ENCODE measurements around the gene SLC26A9. TPM values are rescaled to one million over a fixed set of nuclear protein-coding genes. Genes with fewer than 3 reads are reported as not detected.

SLC26A9 gene
- polyA plus RNA-seq, 1 of the 3 experiments (the other 2 are of a cell fraction): not detected

GRCh38 chr1:205926636-205927035 is 16.6 kb downstream of the SLC26A9 start:
- no peak for DNase-seq
- Histone ChIP-seq H3K27ac (ENCODE audit: low read depth in 2 of 2, low read length in 1 of 2) (no peak overlapping the region), H3K4me2 (no peak overlapping the region), H3K9me2 (no peaks in the 10 kb centered on the region), H2AFZ (ENCODE audit: low read depth) (no peak overlapping the region), H3K9ac (no peak overlapping the region), H3K79me2 (ENCODE audit: insufficient read depth) (no peaks in the 10 kb centered on the region), H3K9me3 (no peaks in the 10 kb centered on the region), H3K36me3 (replicated peaks in 1 of 2; ENCODE audit: control insufficient read depth in 1 of 2, insufficient read depth in 2 of 2, low read length in 1 of 2) (no peaks in the 10 kb centered on the region), H3K4me3 (ENCODE audit: low read depth in 2 of 2, low read length in 1 of 2) (no peak overlapping the region), H4K20me1 (ENCODE audit: insufficient read depth) (no peaks in the 10 kb centered on the region), H3F3A (replicated peaks; ENCODE audit: insufficient read depth) (no peaks in the 10 kb centered on the region), H3K4me1 (ENCODE audit: control insufficient read depth in 1 of 2, insufficient read depth in 2 of 2, low read depth in 1 of 2, low read length in 1 of 2) (no peaks in the 10 kb centered on the region), H3K27me3 (ENCODE audit: insufficient read depth) (0 out of 2 replicates have a peak, but pooled peaks cover 7% of the 10 kb centered on the region)
- WGBS (ENCODE audit: low lambda C conversion rate): 64% methylated on average over 8 of the region's 8 CpGs
- ChIA-PET POLR2A (no interaction called here), CTCF (interaction anchor here (0.9 to 10.3 kb wide), 3 partner anchors 11 to 135 kb away, joined by 3 to 271 read pairs (median 8); no protein-coding TSS in a partner anchor)
- TF ChIP-seq, protein P1, sequence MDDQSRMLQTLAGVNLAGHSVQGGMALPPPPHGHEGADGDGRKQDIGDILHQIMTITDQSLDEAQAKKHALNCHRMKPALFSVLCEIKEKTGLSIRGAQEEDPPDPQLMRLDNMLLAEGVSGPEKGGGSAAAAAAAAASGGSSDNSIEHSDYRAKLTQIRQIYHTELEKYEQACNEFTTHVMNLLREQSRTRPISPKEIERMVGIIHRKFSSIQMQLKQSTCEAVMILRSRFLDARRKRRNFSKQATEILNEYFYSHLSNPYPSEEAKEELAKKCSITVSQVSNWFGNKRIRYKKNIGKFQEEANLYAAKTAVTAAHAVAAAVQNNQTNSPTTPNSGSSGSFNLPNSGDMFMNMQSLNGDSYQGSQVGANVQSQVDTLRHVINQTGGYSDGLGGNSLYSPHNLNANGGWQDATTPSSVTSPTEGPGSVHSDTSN (IDR thresholded peaks at IDR 0.05): no peak
- no peak for TF ChIP-seq TEAD4 (IDR thresholded peaks at IDR 0.05; ENCODE audit: borderline replicate concordance, insufficient read depth)
- TF ChIP-seq RAD21 (IDR thresholded peaks at IDR 0.05; ENCODE audit: low read length): no peak
- TF ChIP-seq NFIC (IDR thresholded peaks at IDR 0.05; ENCODE audit: borderline replicate concordance): no peak
- TF ChIP-seq FOXJ3 (CRISPR knock-in tag; IDR thresholded peaks at IDR 0.05): no peak
- TF ChIP-seq FOSL2 (IDR thresholded peaks at IDR 0.05; ENCODE audit: borderline replicate concordance, low read depth): no peak

GRCh38 chr1:205926213-205926612 is 17.0 kb downstream of the SLC26A9 start:
- Histone ChIP-seq H4K20me1 (ENCODE audit: insufficient read depth) (no peaks in the 10 kb centered on the region), H3K9me3 (no peaks in the 10 kb centered on the region), H3K36me3 (replicated peaks in 1 of 2; ENCODE audit: control insufficient read depth in 1 of 2, insufficient read depth in 2 of 2, low read length in 1 of 2) (no peaks in the 10 kb centered on the region), H3K4me3 (ENCODE audit: low read depth in 2 of 2, low read length in 1 of 2) (no peak overlapping the region), H3K4me2 (no peak overlapping the region), H3K9me2 (no peaks in the 10 kb centered on the region), H3K9ac (no peak overlapping the region), H2AFZ (ENCODE audit: low read depth) (no peak overlapping the region), H3K27ac (ENCODE audit: low read depth in 2 of 2, low read length in 1 of 2) (no peak overlapping the region), H3K79me2 (ENCODE audit: insufficient read depth) (no peaks in the 10 kb centered on the region), H3K27me3 (ENCODE audit: insufficient read depth) (0 out of 2 replicates have a peak, but pooled peaks cover 7% of the 10 kb centered on the region), H3K4me1 (ENCODE audit: control insufficient read depth in 1 of 2, insufficient read depth in 2 of 2, low read depth in 1 of 2, low read length in 1 of 2) (no peaks in the 10 kb centered on the region), H3F3A (replicated peaks; ENCODE audit: insufficient read depth) (no peaks in the 10 kb centered on the region)
- ChIA-PET POLR2A (no interaction called here), CTCF (interaction anchor here (10.3 kb wide), 1 partner anchor 52 kb away, joined by 271 read pairs; no protein-coding TSS in a partner anchor)
- TF ChIP-seq, protein P2, sequence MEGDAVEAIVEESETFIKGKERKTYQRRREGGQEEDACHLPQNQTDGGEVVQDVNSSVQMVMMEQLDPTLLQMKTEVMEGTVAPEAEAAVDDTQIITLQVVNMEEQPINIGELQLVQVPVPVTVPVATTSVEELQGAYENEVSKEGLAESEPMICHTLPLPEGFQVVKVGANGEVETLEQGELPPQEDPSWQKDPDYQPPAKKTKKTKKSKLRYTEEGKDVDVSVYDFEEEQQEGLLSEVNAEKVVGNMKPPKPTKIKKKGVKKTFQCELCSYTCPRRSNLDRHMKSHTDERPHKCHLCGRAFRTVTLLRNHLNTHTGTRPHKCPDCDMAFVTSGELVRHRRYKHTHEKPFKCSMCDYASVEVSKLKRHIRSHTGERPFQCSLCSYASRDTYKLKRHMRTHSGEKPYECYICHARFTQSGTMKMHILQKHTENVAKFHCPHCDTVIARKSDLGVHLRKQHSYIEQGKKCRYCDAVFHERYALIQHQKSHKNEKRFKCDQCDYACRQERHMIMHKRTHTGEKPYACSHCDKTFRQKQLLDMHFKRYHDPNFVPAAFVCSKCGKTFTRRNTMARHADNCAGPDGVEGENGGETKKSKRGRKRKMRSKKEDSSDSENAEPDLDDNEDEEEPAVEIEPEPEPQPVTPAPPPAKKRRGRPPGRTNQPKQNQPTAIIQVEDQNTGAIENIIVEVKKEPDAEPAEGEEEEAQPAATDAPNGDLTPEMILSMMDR (IDR thresholded peaks at IDR 0.05): no peak
- TF ChIP-seq RFX5 (IDR thresholded peaks at IDR 0.05; ENCODE audit: low read length) (no peak), FOXJ3 (CRISPR knock-in tag; IDR thresholded peaks at IDR 0.05) (no peak)
- WGBS (ENCODE audit: low lambda C conversion rate): 59% methylated on average over 3 of the region's 5 CpGs
- no peak for DNase-seq

GRCh38 chr1:205925736-205926135 is 17.5 kb downstream of the SLC26A9 start:
- Histone ChIP-seq H3K9ac (no peak overlapping the region), H2AFZ (ENCODE audit: low read depth) (no peak overlapping the region), H3K4me1 (ENCODE audit: control insufficient read depth in 1 of 2, insufficient read depth in 2 of 2, low read depth in 1 of 2, low read length in 1 of 2) (no peaks in the 10 kb centered on the region), H3K79me2 (ENCODE audit: insufficient read depth) (no peaks in the 10 kb centered on the region), H3K27me3 (ENCODE audit: insufficient read depth) (0 out of 2 replicates have a peak, but pooled peaks cover 7% of the 10 kb centered on the region), H3F3A (replicated peaks; ENCODE audit: insufficient read depth) (no peaks in the 10 kb centered on the region), H3K4me3 (ENCODE audit: low read depth in 2 of 2, low read length in 1 of 2) (no peak overlapping the region), H3K27ac (ENCODE audit: low read depth in 2 of 2, low read length in 1 of 2) (no peak overlapping the region), H3K4me2 (no peak overlapping the region), H4K20me1 (ENCODE audit: insufficient read depth) (no peaks in the 10 kb centered on the region), H3K36me3 (replicated peaks in 1 of 2; ENCODE audit: control insufficient read depth in 1 of 2, insufficient read depth in 2 of 2, low read length in 1 of 2) (no peaks in the 10 kb centered on the region), H3K9me2 (no peaks in the 10 kb centered on the region), H3K9me3 (no peaks in the 10 kb centered on the region)
- TF ChIP-seq YY1 (IDR thresholded peaks at IDR 0.05; ENCODE audit: low read depth): no peak
- TF ChIP-seq TEAD4 (IDR thresholded peaks at IDR 0.05; ENCODE audit: borderline replicate concordance, insufficient read depth): no peak
- no peak for TF ChIP-seq TCF12 (IDR thresholded peaks at IDR 0.05)
- TF ChIP-seq JUND (IDR thresholded peaks at IDR 0.05): no peak
- no peak for TF ChIP-seq EZH2phosphoT487 (IDR thresholded peaks at IDR 0.05; ENCODE audit: borderline replicate concordance, low read depth)
- TF ChIP-seq SMC3 (IDR thresholded peaks at IDR 0.05; ENCODE audit: low read depth, low read length): no peak
- TF ChIP-seq RFX5 (IDR thresholded peaks at IDR 0.05; ENCODE audit: low read length): no peak
- no peak for TF ChIP-seq CHD2 (IDR thresholded peaks at IDR 0.05; ENCODE audit: low read length, partially characterized antibody)
- no peak for TF ChIP-seq FOSL2 (IDR thresholded peaks at IDR 0.05; ENCODE audit: borderline replicate concordance, low read depth)
- no peak for TF ChIP-seq MEF2A (IDR thresholded peaks at IDR 0.05; ENCODE audit: borderline replicate concordance, low read depth)
- no peak for TF ChIP-seq FOXJ3 (CRISPR knock-in tag; IDR thresholded peaks at IDR 0.05)
- TF ChIP-seq, protein P2 (IDR thresholded peaks at IDR 0.05): no peak
- TF ChIP-seq NFIC (IDR thresholded peaks at IDR 0.05; ENCODE audit: borderline replicate concordance): no peak
- ChIA-PET POLR2A (no interaction called here), CTCF (interaction anchor here (10.3 kb wide), 1 partner anchor 53 kb away, joined by 271 read pairs; no protein-coding TSS in a partner anchor)
- no peak for DNase-seq
- WGBS (ENCODE audit: low lambda C conversion rate): 55% methylated on average over 9 of the region's 9 CpGs
